Suprapubic skin (tissue), 3 donors: Measurements from ENCODE around the gene CDK15.

ENCODE experiments used
- POLR2AphosphoS5 ChIP-seq, 3 donors: sonication (generic); formaldehyde crosslinking; IDR thresholded peaks; one replicate each; pipeline ENCODE4 v1.6.1; 2017; ENCODE audit warnings: antibody characterized with exemption in 3 of 3
- TF ChIP-seq, protein P1 (sequence below), 2 donors: fragments of 200-600 bp in 1 of 2; fragments of 450-650 bp in 1 of 2; sonication (generic) in 1 of 2; IDR thresholded peaks; one replicate each; pipeline ENCODE4 v1.5.1; 2016 to 2019; ENCODE audit warnings: antibody characterized with exemption in 2 of 2, mild to moderate bottlenecking in 1 of 2, moderate library complexity in 1 of 2

DNA sequence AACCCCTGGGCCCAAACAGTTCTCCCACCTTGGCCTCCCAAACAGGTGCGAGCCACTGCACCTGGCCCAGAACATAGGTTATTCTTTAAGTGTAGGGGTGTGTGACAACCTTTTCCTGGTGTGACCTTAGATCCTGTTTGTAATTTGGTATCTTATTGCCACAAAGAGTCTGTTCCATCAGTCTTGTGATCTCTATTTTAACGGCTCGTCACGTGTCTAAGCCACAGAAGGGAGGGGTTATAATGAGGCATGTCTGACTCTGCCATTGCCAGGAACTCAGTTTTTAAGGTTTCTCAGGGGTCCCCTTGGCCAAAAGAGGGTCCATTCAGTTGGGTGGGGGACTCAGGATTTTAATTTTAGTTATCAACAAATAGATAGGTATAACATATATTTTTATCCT, 21.2 kb upstream of the CDK15 start:
- no peak for TF ChIP-seq POLR2AphosphoS5 (IDR thresholded peaks at IDR 0.05)
- TF ChIP-seq, protein P1, sequence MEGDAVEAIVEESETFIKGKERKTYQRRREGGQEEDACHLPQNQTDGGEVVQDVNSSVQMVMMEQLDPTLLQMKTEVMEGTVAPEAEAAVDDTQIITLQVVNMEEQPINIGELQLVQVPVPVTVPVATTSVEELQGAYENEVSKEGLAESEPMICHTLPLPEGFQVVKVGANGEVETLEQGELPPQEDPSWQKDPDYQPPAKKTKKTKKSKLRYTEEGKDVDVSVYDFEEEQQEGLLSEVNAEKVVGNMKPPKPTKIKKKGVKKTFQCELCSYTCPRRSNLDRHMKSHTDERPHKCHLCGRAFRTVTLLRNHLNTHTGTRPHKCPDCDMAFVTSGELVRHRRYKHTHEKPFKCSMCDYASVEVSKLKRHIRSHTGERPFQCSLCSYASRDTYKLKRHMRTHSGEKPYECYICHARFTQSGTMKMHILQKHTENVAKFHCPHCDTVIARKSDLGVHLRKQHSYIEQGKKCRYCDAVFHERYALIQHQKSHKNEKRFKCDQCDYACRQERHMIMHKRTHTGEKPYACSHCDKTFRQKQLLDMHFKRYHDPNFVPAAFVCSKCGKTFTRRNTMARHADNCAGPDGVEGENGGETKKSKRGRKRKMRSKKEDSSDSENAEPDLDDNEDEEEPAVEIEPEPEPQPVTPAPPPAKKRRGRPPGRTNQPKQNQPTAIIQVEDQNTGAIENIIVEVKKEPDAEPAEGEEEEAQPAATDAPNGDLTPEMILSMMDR (IDR thresholded peaks at IDR 0.05): no peak
